ENCODE results near the gene FAM13B.

GRCh38 chr5:137923856-137924255 lies 109.0 kb downstream of the FAM13B start:
- TF ChIP-seq CTCF (IDR thresholded peaks at IDR 0.05) (no peak), EP300 (IDR thresholded peaks at IDR 0.05; ENCODE audit: low read depth) (no peak)

All from transverse colon (tissue), 3 donors.